HepG2 (cell line): ENCODE data around the gene IGF2. TPM values are rescaled to one million over a fixed set of nuclear protein-coding genes. Genes with fewer than 3 reads are reported as not detected.

Source experiments
- CSRNP1 ChIP-seq: sonication (generic); formaldehyde crosslinking; IDR thresholded peaks from 2 replicates; pipeline ENCODE4 v1.8.1; 2023; ENCODE audit warnings: mild to moderate bottlenecking, missing genetic modification reagents
- DNMT3B ChIP-seq: conservative IDR thresholded peaks from 2 replicates; pipeline ENCODE4 v1.6.1; 2016; ENCODE audit warnings: missing biosample characterization, control low read depth
- EED ChIP-seq: sonication (generic); formaldehyde crosslinking; IDR thresholded peaks from 2 replicates; pipeline ENCODE4 v1.5.0; 2020; ENCODE audit warnings: mild to moderate bottlenecking, missing genetic modification reagents
- FIP1L1 ChIP-seq: fragments of 200-400 bp; formaldehyde crosslinking; IDR thresholded peaks from 2 replicates; pipeline ENCODE4 v1.6.1; 2018; ENCODE audit warnings: low read depth, mild to moderate bottlenecking, low read length, moderate library complexity, borderline replicate concordance; ENCODE audit not compliant: insufficient read depth
- HHEX ChIP-seq: IDR thresholded peaks from 2 replicates; pipeline ENCODE4 v1.6.1; 2016; ENCODE audit warnings: control low read depth
- HMG20A ChIP-seq: IDR thresholded peaks from 2 replicates; pipeline ENCODE4 v1.6.1; 2016; ENCODE audit warnings: borderline replicate concordance
- JUN ChIP-seq: sonication (generic); formaldehyde crosslinking; IDR thresholded peaks from 2 replicates; pipeline ENCODE4 v1.4.0; 2020; ENCODE audit warnings: mild to moderate bottlenecking, missing genetic modification reagents
- KDM5A ChIP-seq: fragments of 200-600 bp; sonication (generic); IDR thresholded peaks from 2 replicates; pipeline ENCODE4 v1.7.0; 2018; ENCODE audit warnings: antibody characterized with exemption, mild to moderate bottlenecking, low read length, borderline replicate concordance
- MXD1 ChIP-seq: sonication (generic); formaldehyde crosslinking; IDR thresholded peaks from 2 replicates; pipeline ENCODE4 v1.4.0; 2020; ENCODE audit warnings: mild to moderate bottlenecking, missing genetic modification reagents
- NR2F2 ChIP-seq: IDR thresholded peaks from 2 replicates; pipeline ENCODE4 v1.6.1; 2012; ENCODE audit warnings: low read depth, inconsistent platforms, borderline replicate concordance
- RCOR2 ChIP-seq: IDR thresholded peaks from 2 replicates; pipeline ENCODE4 v1.6.1; 2016; ENCODE audit warnings: missing biosample characterization, missing genetic modification reagents
- SYNCRIP ChIP-seq: fragments of 200-400 bp; formaldehyde crosslinking; IDR thresholded peaks from 2 replicates; pipeline ENCODE4 v1.6.1; 2018; ENCODE audit warnings: mild to moderate bottlenecking, low read depth, low read length; ENCODE audit not compliant: insufficient read depth
- THYN1 ChIP-seq: sonication (generic); formaldehyde crosslinking; IDR thresholded peaks from 2 replicates; pipeline ENCODE4 v1.8.1; 2023; ENCODE audit warnings: low read depth, mild to moderate bottlenecking, moderate library complexity, missing genetic modification reagents, borderline replicate concordance
- ZBTB20 ChIP-seq: sonication (generic); formaldehyde crosslinking; IDR thresholded peaks from 2 replicates; pipeline ENCODE4 v1.8.1; 2023; ENCODE audit warnings: missing genetic modification reagents, low read depth, mild to moderate bottlenecking, borderline replicate concordance
- ZBTB33 ChIP-seq: sonication (generic); formaldehyde crosslinking; IDR thresholded peaks from 2 replicates; pipeline ENCODE4 v1.4.0; 2020; ENCODE audit warnings: missing genetic modification reagents
- ZNF441 ChIP-seq: sonication (generic); formaldehyde crosslinking; IDR thresholded peaks from 2 replicates; pipeline ENCODE4 v1.7.0; 2021; ENCODE audit warnings: missing genetic modification reagents, borderline replicate concordance
- ZNF468 ChIP-seq: sonication (generic); formaldehyde crosslinking; IDR thresholded peaks from 2 replicates; pipeline ENCODE4 v1.8.0; 2022; ENCODE audit warnings: mild to moderate bottlenecking, moderate library complexity, missing genetic modification reagents
- ZNF75D ChIP-seq: sonication (generic); formaldehyde crosslinking; IDR thresholded peaks from 2 replicates; pipeline ENCODE4 v1.8.1; 2023; ENCODE audit warnings: missing genetic modification reagents, mild to moderate bottlenecking, borderline replicate concordance
- polyA plus RNA-seq, 8 experiments: library from polyadenylated mRNA; depleted of rRNA in 3 of 8; stranded (reverse) in 7 of 8; unstranded in 1 of 8; fragments of >200 nt; fragmentation: Illumina TruSeq in 4 of 8; extraction: Trizol in 4 of 8; gene quantifications; 2 replicates each; pipeline versions ENCODE4 v1.2.1 to v1.2.3, GENCODE V29; 2011 to 2016; ENCODE audit warnings: low read depth in 4 of 8, missing spikeins in 1 of 8, mixed read lengths in 1 of 8; ENCODE audit not compliant: insufficient read depth in 1 of 8
- total RNA-seq, 5 experiments: library from RNA; depleted of rRNA; stranded (reverse); fragments of >200 nt; fragmentation: Illumina TruSeq; extraction: Trizol; gene quantifications; 2 replicates each; pipeline ENCODE4 v1.2.3, GENCODE V29; 2016; ENCODE audit warnings: low read depth in 1 of 5
- TF ChIP-seq, protein P1 (sequence below): sonication (generic); formaldehyde crosslinking; IDR thresholded peaks from 2 replicates; pipeline ENCODE4 v1.8.0; 2022; ENCODE audit warnings: mild to moderate bottlenecking, missing genetic modification reagents, moderate library complexity
- TF ChIP-seq, protein P2 (sequence below): sonication (generic); formaldehyde crosslinking; IDR thresholded peaks from 2 replicates; pipeline ENCODE4 v1.5.0; 2020; ENCODE audit warnings: missing genetic modification reagents
- TF ChIP-seq, protein P3 (sequence below): sonication (generic); formaldehyde crosslinking; IDR thresholded peaks from 2 replicates; pipeline ENCODE4 v1.4.0; 2020; ENCODE audit warnings: mild to moderate bottlenecking, missing genetic modification reagents, borderline replicate concordance

IGF2 gene
- total and polyA plus RNA-seq, 2 of the 13 experiments (the other 11 are each of a cell fraction or from before 2014, with no cell fraction given) = 79.1 to 254 TPM

DNA sequence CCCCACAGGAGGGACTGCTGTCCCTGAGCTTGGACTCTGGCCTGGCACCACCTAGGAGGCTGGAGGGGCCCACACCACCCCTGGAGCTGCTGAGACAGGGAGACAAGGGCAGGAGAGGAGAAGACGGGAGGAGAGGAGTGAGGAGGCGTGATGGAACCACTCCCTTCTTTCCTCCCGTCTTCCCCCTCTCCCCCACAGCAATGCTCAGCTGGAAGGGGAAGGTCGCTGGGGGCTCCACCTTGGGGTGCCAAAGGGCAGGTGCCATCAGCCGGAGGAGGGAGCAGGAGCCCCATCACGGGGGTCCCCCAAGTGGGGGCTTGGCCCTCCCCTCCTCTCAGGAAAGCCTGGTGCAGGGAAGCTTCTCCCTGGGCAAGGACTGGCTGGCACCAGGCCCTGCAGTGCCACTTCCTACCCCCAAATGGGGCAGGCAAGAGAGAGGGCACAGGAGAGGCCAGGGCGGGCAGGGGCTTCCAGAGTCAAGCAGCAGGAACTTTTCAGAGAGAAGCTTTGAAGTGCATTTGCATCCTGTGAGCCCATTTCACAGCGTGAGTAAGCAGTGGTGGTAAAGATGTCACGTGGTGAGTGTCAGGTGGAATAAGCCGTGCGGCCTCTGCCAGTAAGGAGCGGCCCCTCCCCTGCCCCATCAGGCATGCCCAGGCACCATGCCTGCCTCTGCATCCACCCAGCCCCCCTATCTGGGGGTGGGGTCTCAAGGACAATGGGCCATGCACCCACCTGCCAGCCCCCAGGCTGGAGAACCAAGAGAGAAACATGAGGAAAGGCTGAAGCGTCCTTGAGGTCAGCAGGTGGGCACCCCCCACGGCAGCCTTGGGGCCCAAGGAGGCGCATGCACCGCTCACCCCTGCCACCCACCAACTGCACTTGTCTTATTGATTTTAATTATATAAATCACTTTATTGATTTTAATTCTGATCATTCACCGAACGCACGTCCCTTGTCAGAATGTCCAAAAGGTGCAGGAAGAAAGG, 4.9 kb downstream of the IGF2 start (continued):
- TF ChIP-seq, protein P1, sequence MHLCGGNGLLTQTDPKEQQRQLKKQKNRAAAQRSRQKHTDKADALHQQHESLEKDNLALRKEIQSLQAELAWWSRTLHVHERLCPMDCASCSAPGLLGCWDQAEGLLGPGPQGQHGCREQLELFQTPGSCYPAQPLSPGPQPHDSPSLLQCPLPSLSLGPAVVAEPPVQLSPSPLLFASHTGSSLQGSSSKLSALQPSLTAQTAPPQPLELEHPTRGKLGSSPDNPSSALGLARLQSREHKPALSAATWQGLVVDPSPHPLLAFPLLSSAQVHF (CRISPR knock-in tag) = no peak
- no peak for TF ChIP-seq ZNF468
- no peak for TF ChIP-seq CSRNP1 (CRISPR knock-in tag)
- TF ChIP-seq SYNCRIP = no peak
- TF ChIP-seq ZBTB33 = no peak
- TF ChIP-seq, protein P2, sequence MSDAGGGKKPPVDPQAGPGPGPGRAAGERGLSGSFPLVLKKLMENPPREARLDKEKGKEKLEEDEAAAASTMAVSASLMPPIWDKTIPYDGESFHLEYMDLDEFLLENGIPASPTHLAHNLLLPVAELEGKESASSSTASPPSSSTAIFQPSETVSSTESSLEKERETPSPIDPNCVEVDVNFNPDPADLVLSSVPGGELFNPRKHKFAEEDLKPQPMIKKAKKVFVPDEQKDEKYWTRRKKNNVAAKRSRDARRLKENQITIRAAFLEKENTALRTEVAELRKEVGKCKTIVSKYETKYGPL (CRISPR knock-in tag) = no peak
- TF ChIP-seq MXD1 (CRISPR knock-in tag) = peak; percentile 22; the same call in 1 of the 2 replicates
- TF ChIP-seq, protein P3, sequence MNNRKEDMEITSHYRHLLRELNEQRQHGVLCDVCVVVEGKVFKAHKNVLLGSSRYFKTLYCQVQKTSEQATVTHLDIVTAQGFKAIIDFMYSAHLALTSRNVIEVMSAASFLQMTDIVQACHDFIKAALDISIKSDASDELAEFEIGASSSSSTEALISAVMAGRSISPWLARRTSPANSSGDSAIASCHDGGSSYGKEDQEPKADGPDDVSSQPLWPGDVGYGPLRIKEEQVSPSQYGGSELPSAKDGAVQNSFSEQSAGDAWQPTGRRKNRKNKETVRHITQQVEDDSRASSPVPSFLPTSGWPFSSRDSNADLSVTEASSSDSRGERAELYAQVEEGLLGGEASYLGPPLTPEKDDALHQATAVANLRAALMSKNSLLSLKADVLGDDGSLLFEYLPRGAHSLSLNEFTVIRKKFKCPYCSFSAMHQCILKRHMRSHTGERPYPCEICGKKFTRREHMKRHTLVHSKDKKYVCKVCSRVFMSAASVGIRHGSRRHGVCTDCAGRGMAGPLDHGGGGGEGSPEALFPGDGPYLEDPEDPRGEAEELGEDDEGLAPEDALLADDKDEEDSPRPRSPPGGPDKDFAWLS = no peak
- TF ChIP-seq HHEX = no peak
- no peak for TF ChIP-seq ZNF75D
- no peak for TF ChIP-seq JUN (CRISPR knock-in tag)
- TF ChIP-seq KDM5A = no peak
- no peak for TF ChIP-seq THYN1 (CRISPR knock-in tag)
- TF ChIP-seq DNMT3B = no peak
- no peak for TF ChIP-seq FIP1L1
- TF ChIP-seq RCOR2 = no peak
- no peak for TF ChIP-seq ZNF441 (CRISPR knock-in tag)
- peak; percentile 66; the same call in 1 of the 2 replicates for TF ChIP-seq ZBTB20 (CRISPR knock-in tag)
- no peak for TF ChIP-seq EED (CRISPR knock-in tag)
- TF ChIP-seq HMG20A (CRISPR knock-in tag) = no peak
- no peak for TF ChIP-seq NR2F2
